Inflammatory macrophage treated with lipopolysaccharide for 1 hour (primary cell): ENCODE data around the gene ZNF528.

Source experiments
- DNase-seq, 2 donors: peaks; one replicate each; pipeline ENCODE4 v3.0.0-alpha.2; 2020 to 2022

Gene ZNF528

DNA sequence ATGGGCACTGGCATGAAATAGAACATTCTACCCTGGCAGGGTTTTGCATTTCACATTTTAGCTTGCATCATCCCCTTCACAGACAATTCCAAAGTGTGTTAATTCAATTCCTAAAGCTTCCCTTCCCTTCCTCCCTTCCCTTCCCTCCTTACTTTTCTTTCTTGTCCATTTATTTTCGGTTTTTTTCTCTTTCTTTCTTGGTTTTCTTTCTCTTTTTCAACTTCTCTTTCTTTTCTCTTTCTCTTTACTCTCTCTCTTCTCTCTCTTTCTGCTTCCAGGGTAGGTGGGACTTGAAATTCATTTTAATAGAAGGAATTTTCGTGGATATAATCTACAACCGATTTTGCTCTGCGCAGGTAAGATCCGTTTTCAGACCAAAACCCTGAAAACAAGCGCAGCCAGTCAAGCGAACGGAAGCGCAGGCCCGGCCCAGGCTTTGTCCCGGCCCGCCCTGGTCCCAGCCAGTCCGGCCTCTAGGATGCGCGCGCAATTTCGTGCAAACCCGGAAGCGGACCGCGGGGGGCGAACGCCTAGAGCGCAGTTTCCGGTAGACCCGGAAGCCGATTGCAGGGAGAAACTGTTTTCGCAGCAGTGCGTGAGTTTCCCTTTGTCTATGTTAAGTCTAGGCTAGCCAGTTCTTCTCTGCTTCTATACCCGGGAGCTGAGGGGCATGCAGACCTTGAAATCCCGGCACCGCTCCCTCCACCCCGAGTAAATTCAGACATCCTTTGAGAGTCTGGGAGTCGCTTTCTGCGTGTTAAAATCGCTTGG, at the start of gene ZNF528:
Gene ZNF528, plus strand, starts transcription at position 540 of the 771 bp plus-strand sequence. CDS start 4,165 bp downstream, outside the sequence.
- peak; percentile 91 to 96 for DNase-seq

DNA sequence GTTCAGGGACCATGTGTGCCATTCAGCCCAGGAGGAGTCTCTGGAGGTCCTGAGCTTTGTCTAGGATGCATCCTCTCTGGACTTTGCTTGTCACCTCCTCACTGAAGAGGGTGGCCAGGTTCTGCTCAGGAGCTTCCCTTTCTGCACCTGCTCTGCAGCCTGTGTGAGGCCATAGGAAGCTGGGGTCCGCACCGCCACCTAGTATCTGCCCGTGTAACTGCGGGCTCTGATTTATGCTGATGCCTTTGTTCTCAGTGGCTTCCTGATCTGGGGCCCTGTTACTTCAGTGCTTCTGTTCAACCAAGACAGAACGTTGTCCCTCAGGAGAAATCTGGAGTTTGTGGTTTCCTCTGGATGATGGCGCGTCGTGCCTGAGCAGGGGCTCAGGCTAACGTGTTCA, 46.1 kb upstream of the ZNF528 start:
- DNase-seq = no peak

DNA sequence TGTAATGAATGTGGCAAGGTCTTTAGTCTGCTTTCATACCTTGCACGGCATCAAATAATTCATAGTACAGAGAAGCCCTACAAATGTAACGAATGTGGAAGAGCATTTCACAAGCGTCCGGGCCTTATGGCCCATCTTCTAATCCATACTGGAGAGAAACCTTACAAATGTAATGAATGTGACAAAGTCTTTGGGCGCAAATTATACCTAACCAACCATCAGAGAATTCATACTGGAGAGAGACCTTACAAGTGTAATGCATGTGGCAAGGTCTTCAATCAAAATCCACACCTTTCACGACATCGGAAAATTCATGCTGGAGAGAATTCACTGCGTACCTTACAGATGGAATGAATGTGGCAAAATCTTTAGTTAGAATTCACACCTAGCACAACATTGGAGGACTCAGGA, 31.2 kb upstream of the ZNF528 start:
- DNase-seq = no peak

DNA sequence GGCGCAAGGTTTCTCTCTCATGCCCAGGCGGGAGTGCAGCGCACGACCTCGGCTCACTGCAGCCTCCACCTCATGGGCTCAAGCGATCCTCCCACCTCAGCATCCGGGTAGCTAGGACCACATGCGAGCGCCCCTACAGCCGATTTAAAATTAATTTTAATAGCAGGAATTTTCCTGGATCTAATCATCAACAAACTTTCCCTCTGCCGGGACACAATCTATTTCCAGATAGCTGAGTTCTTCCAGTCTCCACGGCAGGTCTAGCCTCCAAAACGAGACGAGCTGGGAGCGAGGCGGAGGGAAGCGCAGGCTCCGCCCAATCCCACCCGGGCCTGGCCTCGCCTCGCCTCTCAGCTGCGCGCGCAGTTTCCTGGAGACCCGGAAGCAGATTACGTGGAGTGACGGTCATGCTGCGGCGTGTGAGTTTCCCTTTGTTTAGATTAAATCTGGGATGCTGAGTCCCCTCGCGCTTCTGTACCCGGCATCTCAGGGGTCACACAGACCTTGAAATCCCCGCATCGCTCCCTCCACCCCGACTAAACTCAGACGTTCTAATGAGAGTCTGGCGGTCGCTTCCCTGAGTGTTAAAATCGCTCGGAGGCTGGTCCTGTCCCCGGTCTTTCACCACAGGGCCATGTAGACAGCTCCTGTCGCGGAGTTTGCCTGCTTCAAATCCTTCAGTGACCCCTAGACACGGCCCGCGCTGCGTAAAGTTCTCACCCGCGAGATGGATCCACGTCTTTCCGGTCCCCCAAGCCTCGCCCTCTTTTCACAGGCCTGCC, 27.9 kb upstream of the ZNF528 start, which contains the start of gene ZNF880:
Gene ZNF880, plus strand, starts transcription at position 365 of the 782 bp plus-strand sequence. Its CDS starts 43 bp downstream, at position 408.
- peak; percentile 85 to 92 for DNase-seq

DNA sequence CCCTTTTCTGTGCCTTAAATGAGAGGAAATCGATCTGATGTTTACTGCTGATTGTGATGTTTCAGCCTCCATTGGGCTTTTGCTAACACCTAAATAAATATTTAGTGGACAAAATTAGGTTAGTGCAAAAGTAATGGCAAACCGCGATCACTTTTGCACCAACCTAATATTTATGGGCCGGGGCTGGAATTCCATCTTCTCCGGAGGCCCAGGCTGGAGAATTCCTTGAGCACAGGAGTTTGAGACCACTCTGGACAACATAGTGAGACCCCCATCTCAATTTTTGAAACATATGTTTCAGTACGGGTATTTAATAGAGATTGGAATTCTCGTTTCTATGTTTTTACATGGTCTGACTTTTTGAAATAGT, 27.3 kb upstream of the ZNF528 start:
- no peak for DNase-seq

DNA sequence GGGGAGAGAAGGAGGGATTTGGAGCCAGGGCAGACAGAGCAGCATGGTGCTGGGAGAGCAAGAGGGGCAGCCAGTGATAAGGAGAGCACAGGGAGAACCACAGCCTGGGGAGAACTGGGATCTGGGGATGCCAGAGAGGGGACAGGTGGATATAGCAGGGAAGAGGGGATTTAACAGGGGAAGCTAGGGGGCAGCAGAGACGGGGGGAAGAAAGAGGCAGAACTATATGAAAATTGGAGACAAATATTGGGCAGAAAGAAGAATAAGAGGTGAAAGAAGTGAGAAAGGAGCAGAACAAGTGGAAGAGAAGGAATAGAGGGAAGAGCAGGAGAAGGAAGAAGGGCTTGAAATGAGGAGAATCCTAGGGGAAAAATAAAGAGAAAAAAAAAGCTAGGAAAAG, 6.5 kb upstream of the ZNF528 start:
- DNase-seq = no peak

DNA sequence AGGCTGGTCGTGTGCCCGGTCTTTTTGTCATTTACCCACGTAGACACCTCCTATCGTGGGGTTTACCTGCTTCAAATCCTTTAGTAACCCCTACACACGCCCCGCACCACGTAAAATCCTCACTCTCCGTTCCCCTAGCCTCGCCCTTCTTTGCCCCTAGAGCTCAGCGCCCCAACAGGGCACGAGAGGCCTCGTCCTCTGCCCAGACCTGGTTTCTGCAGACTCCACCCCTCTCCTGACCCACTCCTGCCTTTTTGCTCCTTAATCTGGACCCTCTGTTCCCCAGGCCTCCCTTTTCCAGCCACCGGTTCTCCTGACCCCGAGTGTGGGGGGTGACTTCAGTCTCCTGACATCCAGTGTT, 412 bp downstream of the ZNF528 start:
- peak; percentile 1 to 11 for DNase-seq

DNA sequence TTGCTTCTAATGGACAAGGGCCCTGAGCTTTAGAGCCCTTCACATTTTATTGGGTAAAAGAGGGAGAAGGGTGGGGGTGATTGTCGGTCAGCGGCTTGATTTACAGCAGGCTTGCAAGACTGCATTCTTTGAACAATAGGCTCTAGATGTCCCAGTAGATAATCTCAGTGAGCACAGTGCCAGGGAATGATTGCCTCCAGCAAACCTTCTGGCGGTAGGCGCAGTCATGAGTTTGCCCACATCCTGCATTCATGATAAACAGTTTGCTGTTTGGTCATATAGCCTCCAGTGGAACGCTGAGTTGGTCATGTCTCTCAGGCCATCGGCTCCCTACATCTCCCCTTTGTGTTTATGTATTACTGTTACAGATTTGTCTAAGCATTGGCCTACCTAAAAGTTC, 12.6 kb downstream of the ZNF528 start:
- DNase-seq = no peak

DNA sequence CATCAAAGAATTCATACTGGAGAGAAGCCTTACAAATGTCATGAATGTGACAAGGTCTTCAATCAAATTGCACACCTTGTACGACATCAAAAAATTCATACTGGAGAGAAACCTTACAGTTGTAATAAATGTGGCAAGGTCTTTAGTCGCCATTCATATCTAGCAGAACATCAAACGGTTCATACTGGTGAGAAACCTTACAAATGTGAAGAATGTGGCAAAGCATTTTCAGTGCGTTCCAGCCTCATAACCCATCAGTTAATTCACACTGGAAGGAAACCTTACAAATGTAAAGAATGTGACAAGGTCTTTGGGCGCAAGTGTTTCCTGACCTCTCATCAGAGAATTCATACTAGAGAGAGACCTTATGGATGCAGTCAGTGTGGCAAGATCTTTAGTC, 18.1 kb downstream of the ZNF528 start:
- DNase-seq = no peak

DNA sequence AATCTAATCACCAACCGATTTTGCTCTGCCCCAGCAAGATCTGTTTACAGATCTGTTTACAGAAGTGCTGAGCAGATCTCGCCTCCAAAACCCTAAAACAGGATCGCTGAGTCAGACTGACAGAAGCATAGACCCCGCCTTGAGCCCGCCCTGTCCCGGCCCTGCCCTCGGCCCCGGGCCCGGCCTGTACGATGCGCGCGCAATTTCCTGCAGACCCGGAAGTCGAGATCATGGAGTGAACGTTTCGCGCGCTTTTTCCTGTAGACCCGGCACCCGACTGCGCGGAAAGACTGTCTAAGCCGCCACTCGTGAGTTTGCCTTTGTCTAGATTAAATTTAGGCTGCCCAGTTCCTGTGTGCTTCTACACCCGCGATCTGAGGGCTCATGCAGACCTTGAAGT, 31.3 kb downstream of the ZNF528 start, which contains the start of gene ZNF534:
Gene ZNF534, plus strand, starts transcription at position 212 of the 400 bp plus-strand sequence. CDS start 2,327 bp downstream, outside the sequence.
- DNase-seq = no peak

DNA sequence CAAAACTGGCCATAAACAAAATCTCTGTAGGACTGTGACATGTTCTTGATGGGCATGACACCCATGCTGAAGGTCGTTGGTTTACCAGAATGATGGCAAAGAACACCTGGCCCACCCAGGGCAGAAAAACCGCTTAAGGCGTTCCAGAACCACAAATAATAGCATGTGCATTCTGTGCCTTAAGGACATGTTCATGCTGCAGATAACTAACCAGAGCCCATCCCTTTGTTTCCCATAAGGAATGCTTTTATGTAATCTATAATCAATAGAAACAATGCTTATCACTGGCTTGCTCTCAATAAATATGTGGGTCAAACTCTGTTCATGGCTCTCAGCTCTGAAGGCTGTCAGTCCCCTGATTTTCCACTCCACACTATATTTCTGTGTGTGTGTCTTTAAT, 44.5 kb downstream of the ZNF528 start:
- DNase-seq = no peak

DNA sequence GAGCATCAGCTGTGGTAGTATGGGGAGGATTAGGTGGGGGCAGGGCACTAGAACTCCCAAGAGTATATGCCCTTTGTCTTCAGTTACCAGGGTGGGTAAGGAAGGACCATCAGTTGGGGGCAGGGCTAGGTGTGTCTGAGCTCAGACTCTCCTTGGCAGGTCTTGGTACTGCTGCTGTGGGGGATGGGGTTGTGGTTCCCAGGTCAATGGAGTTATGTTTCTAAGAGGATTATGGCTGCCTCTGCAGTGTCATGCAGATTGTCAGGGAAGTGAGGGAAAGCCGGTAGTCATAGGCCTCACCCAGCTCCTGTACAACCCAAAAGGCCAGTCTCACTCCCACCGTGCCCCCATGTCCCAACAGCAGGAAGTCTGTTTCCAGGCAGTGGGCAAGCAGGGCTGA, 46.9 kb downstream of the ZNF528 start:
- DNase-seq = no peak

DNA sequence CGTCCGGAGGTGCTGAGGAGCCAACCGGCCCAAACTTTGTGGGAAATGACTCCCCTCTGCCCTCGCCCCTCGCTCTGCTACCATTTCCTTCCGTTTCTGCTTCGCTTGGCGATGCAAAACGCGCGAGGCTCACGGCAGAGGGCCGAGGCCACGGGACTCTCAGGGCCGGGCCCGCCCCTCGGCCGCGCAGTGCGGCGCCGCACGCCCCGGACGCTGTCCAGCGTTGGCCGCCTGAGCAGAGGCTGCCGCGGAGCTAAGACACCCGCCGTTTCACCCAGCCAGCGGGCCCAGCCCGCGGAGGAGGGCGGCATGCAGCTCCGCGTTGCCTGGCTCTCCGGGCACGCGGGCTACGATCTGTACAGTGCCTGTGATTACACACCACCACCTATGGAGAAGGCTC, 53.6 kb downstream of the ZNF528 start:
- no peak for DNase-seq

DNA sequence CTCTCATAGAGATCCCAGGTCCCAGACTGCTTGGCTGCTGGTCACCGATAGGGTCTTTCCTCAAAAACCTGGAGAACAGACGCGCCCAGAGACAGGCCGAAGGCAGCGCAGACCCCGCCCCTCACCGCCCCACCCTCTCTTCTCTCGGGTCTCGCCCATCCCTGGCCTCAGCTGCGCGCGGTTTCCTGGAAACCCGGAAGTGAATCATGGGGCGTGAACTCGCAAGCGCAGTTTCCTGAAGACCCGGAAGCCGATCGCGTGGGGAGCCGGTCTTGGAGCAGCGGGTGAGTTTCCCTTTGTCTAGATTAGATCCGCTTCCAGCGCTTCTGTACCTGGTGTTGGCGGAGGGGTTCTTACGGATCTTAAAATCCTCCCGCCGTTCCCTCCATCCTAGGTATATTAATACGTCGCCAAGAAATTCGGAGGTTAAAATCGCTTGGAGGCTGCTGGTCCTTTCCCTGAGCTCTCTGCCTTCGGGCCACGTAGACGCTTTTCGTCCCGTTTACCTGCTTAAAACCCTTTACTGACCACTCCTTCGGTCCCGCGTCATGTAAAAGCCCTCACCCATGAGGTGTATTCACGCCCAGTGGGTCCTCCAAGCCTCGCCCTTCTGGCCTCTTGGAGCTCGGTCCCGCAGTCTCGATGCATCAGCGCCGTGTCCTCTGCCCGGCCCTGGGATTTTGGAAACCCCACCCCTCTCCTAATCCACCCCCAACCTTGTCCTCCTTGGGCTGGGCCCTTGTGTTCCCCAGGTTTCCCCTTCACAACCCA, 55.9 kb downstream of the ZNF528 start, which contains the start of gene ZNF578:
Gene ZNF578, plus strand, starts transcription at position 230 of the 771 bp plus-strand sequence. CDS start 48,293 bp downstream, outside the sequence.
- peak; percentile 29 to 43 for DNase-seq

DNA sequence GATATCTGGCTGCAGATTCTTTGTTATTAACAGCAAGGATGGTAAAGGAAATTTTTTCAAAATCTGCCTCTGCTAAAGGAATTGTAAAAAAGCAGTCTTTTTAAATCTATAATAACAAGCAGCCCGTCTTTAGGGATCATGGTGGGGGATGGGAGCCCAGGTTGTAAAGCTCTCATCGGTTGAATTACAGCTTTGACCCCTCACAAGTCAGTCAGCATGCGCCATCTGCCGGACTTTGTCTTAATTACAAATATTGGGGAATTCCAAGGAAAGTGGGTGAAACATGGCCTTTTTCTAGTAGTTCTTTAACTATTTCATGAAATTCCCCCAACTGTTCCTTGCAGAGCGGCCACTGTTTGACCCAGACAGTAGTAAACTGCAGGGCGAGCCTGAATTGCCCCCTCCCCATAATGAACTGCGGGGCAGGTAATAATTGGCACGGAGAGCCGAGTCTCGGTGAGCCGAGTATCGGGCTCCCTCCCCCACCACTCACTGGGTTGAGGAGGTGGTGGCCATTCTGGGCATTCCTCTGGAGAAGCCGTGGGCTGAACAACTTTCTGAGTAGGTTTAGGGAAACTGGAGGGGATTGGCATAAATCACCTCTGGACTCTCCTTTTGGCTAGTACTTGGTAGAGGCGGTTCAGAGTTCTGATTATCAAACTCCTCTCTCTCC, 67.3 kb downstream of the ZNF528 start:
- no peak for DNase-seq
